ENCODE data around the gene PRICKLE4.

PRICKLE4 gene

DNA sequence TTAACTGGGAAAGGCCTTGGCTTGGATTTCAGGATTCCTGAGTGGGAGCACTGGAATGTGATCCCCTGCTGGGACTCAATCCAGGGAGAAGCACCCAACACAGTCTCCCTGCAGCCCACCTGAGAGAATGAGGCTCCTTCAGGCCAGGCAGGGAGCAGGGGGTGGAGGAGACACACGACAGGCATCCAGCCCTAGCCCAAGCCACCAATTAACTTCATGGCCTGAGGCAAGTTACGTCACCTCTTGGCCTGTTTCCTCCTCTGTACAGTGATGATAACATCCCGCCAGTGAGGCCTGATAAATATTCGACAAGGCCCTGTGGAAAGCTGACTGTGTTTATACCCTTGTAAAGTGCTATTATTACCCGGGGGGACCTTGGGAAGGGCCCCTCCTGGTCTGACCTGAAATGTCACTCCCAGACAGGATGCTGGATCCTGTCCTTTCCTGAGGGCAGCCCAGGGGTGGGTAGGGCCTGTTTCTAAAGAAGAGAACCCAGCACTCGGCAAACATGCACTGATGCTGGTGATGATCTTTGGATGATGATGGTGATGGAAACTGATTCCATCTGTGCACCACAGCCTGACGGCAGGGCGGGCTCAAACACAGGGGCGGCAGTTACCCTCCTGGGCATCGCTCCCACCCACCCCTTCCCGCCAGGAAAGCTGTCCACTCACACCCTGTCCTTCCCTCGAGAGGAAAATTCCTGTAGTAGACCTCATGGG is 13.3 kb upstream of the PRICKLE4 start (continued):
- TF ChIP-seq ZNF529 (tag by site-specific recombination; IDR thresholded peaks at IDR 0.05; ENCODE audit: insufficient replicate concordance) (no peak), TCF7L2 (IDR thresholded peaks at IDR 0.05; ENCODE audit: borderline replicate concordance, low read depth, low read length) (peak; percentile 71; the same call in 1 of the 2 replicates), ZNF561 (tag by site-specific recombination; IDR thresholded peaks at IDR 0.05; ENCODE audit: borderline replicate concordance) (peak; percentile 79), HIC1 (tag by site-specific recombination; IDR thresholded peaks at IDR 0.05) (peak; percentile 97), ZNF792 (tag by site-specific recombination; IDR thresholded peaks at IDR 0.05) (no peak), ZNF391 (tag by site-specific recombination; IDR thresholded peaks at IDR 0.05; ENCODE audit: borderline replicate concordance, low read depth) (peak; percentile 91; the same call in 1 of the 2 replicates), ZNF707 (tag by site-specific recombination; IDR thresholded peaks at IDR 0.05) (no peak)
- TF ChIP-seq, protein P1, sequence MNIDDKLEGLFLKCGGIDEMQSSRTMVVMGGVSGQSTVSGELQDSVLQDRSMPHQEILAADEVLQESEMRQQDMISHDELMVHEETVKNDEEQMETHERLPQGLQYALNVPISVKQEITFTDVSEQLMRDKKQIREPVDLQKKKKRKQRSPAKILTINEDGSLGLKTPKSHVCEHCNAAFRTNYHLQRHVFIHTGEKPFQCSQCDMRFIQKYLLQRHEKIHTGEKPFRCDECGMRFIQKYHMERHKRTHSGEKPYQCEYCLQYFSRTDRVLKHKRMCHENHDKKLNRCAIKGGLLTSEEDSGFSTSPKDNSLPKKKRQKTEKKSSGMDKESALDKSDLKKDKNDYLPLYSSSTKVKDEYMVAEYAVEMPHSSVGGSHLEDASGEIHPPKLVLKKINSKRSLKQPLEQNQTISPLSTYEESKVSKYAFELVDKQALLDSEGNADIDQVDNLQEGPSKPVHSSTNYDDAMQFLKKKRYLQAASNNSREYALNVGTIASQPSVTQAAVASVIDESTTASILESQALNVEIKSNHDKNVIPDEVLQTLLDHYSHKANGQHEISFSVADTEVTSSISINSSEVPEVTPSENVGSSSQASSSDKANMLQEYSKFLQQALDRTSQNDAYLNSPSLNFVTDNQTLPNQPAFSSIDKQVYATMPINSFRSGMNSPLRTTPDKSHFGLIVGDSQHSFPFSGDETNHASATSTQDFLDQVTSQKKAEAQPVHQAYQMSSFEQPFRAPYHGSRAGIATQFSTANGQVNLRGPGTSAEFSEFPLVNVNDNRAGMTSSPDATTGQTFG (tag by site-specific recombination; IDR thresholded peaks at IDR 0.05; ENCODE audit: borderline replicate concordance) = no peak
- TF ChIP-seq, protein P2, sequence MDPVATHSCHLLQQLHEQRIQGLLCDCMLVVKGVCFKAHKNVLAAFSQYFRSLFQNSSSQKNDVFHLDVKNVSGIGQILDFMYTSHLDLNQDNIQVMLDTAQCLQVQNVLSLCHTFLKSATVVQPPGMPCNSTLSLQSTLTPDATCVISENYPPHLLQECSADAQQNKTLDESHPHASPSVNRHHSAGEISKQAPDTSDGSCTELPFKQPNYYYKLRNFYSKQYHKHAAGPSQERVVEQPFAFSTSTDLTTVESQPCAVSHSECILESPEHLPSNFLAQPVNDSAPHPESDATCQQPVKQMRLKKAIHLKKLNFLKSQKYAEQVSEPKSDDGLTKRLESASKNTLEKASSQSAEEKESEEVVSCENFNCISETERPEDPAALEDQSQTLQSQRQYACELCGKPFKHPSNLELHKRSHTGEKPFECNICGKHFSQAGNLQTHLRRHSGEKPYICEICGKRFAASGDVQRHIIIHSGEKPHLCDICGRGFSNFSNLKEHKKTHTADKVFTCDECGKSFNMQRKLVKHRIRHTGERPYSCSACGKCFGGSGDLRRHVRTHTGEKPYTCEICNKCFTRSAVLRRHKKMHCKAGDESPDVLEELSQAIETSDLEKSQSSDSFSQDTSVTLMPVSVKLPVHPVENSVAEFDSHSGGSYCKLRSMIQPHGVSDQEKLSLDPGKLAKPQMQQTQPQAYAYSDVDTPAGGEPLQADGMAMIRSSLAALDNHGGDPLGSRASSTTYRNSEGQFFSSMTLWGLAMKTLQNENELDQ (tag by site-specific recombination; IDR thresholded peaks at IDR 0.05; ENCODE audit: low read depth) = no peak

GRCh38 chr6:41768545-41769308 is 11.9 kb upstream of the PRICKLE4 start:
- peaks cover 4% of the 10 kb centered on the region; the same call in 1 of the 2 replicates for H3K4me1 ChIP-seq (ENCODE audit: control insufficient read depth, insufficient read depth, low read length)
- no peak overlapping the region for H3K27ac ChIP-seq (ENCODE audit: extremely low read depth, low read depth, low read length)
- no peaks in the 10 kb centered on the region for H3K9me3 ChIP-seq (ENCODE audit: control insufficient read depth, insufficient read depth, low read depth, low read length)
- H3K36me3 ChIP-seq (ENCODE audit: control insufficient read depth in 2 of 2, insufficient read depth in 1 of 2, low read length in 2 of 2) = peaks cover 0 to 31% of the 10 kb centered on the region in 2 experiments; a peak in 2 of 3 replicates
- ChIA-PET CTCF (interaction anchor here (0.5 to 3.5 kb wide), 9 partner anchors 9 to 498 kb away, joined by 3 to 19 read pairs (median 3); partner anchors contain the start of gene TOMM6), POLR2A (interaction anchor here (0.9 to 2.5 kb wide), 3 partner anchors 17 to 35 kb away, joined by 3 to 11 read pairs (median 5); partner anchors contain the start of gene TOMM6)
- no peak overlapping the region for H3K4me3 ChIP-seq (ENCODE audit: low read depth, low read length)
- TF ChIP-seq ZNF510 (tag by site-specific recombination; IDR thresholded peaks at IDR 0.05; ENCODE audit: insufficient replicate concordance) (no peak), ZNF16 (tag by site-specific recombination; IDR thresholded peaks at IDR 0.05; ENCODE audit: low read depth) (no peak), ZBTB20 (tag by site-specific recombination; IDR thresholded peaks at IDR 0.05) (peak; percentile 31; the same call in 1 of the 2 replicates), ZNF658 (tag by site-specific recombination; IDR thresholded peaks at IDR 0.05) (no peak), ZNF660 (tag by site-specific recombination; IDR thresholded peaks at IDR 0.05) (no peak), ZNF544 (tag by site-specific recombination; IDR thresholded peaks at IDR 0.05) (no peak), ZNF561 (tag by site-specific recombination; IDR thresholded peaks at IDR 0.05; ENCODE audit: borderline replicate concordance) (no peak), ZBTB1 (tag by site-specific recombination; IDR thresholded peaks at IDR 0.05) (no peak), GLI4 (tag by site-specific recombination; IDR thresholded peaks at IDR 0.05) (no peak), ZFP69B (tag by site-specific recombination; IDR thresholded peaks at IDR 0.05) (0 out of 2 replicates have a peak, but pooled peaks have one; percentile 8)
- TF ChIP-seq, protein P3, sequence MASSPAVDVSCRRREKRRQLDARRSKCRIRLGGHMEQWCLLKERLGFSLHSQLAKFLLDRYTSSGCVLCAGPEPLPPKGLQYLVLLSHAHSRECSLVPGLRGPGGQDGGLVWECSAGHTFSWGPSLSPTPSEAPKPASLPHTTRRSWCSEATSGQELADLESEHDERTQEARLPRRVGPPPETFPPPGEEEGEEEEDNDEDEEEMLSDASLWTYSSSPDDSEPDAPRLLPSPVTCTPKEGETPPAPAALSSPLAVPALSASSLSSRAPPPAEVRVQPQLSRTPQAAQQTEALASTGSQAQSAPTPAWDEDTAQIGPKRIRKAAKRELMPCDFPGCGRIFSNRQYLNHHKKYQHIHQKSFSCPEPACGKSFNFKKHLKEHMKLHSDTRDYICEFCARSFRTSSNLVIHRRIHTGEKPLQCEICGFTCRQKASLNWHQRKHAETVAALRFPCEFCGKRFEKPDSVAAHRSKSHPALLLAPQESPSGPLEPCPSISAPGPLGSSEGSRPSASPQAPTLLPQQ (tag by site-specific recombination; IDR thresholded peaks at IDR 0.05) = no peak
- TF ChIP-seq, protein P4, sequence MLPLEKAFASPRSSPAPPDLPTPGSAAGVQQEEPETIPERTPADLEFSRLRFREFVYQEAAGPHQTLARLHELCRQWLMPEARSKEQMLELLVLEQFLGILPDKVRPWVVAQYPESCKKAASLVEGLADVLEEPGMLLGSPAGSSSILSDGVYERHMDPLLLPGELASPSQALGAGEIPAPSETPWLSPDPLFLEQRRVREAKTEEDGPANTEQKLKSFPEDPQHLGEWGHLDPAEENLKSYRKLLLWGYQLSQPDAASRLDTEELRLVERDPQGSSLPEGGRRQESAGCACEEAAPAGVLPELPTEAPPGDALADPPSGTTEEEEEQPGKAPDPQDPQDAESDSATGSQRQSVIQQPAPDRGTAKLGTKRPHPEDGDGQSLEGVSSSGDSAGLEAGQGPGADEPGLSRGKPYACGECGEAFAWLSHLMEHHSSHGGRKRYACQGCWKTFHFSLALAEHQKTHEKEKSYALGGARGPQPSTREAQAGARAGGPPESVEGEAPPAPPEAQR (tag by site-specific recombination; IDR thresholded peaks at IDR 0.05) = no peak
- TF ChIP-seq, protein P5, sequence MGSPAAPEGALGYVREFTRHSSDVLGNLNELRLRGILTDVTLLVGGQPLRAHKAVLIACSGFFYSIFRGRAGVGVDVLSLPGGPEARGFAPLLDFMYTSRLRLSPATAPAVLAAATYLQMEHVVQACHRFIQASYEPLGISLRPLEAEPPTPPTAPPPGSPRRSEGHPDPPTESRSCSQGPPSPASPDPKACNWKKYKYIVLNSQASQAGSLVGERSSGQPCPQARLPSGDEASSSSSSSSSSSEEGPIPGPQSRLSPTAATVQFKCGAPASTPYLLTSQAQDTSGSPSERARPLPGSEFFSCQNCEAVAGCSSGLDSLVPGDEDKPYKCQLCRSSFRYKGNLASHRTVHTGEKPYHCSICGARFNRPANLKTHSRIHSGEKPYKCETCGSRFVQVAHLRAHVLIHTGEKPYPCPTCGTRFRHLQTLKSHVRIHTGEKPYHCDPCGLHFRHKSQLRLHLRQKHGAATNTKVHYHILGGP (tag by site-specific recombination; IDR thresholded peaks at IDR 0.05) = 0 out of 2 replicates have a peak, but pooled peaks have one; percentile 27
